OCI-LY3 (cell line): Measurements from ENCODE around the gene GRIN2A.

Source experiments
- H2AFZ ChIP-seq: fragments of 200-600, 300-600 bp; shearing (Covaris generic); 2 replicates; pipeline ENCODE4 v1.6.0; 2014; ENCODE audit warnings: antibody characterized with exemption, low read depth, low read length
- H3K27ac ChIP-seq: fragments of 200-600, 300-600 bp; sonication (generic); 2 replicates; pipeline ENCODE4 v1.5.1; 2014; ENCODE audit warnings: mild to moderate bottlenecking, low read length, moderate library complexity, mixed read lengths
- H3K27me3 ChIP-seq: fragments of 200-600, 300-600 bp; sonication (generic); 2 replicates; pipeline ENCODE4 v1.6.1; 2014; ENCODE audit warnings: low read depth, low read length, mixed read lengths
- H3K36me3 ChIP-seq: fragments of 200-600, 300-600 bp; sonication (generic); replicated peaks from 2 replicates; pipeline ENCODE3; 2014; ENCODE audit warnings: low read depth, low read length, mixed read lengths
- H3K4me1 ChIP-seq: fragments of 300-600, 200-600 bp; sonication (generic); 2 replicates; pipeline ENCODE4 v1.6.1; 2014; ENCODE audit warnings: low read length, mixed read lengths
- H3K4me2 ChIP-seq: fragments of 200-600, 300-600 bp; sonication (generic); 2 replicates; pipeline ENCODE4 v1.6.1; 2014; ENCODE audit warnings: low read length, mixed read lengths
- H3K4me3 ChIP-seq: fragments of 300-600, 200-600 bp; sonication (generic); 2 replicates; pipeline ENCODE4 v1.5.1; 2014; ENCODE audit warnings: antibody characterized with exemption, mild to moderate bottlenecking, low read length, moderate library complexity
- H3K79me2 ChIP-seq: fragments of 300-600, 200-600 bp; shearing (Covaris generic); 2 replicates; pipeline ENCODE4 v1.6.1; 2014; ENCODE audit warnings: mild to moderate bottlenecking, low read length, mixed read lengths
- H3K9ac ChIP-seq: fragments of 300-600, 200-600 bp; shearing (Covaris generic); 2 replicates; pipeline ENCODE4 v1.6.0; 2014; ENCODE audit warnings: mild to moderate bottlenecking, low read length, moderate library complexity
- H3K9me3 ChIP-seq: fragments of 200-600, 300-600 bp; shearing (Covaris generic); 2 replicates; pipeline ENCODE4 v1.6.1; 2014; ENCODE audit warnings: low read length, mixed read lengths; ENCODE audit not compliant: insufficient read depth
- H4K20me1 ChIP-seq: fragments of 200-600, 300-600 bp; sonication (generic); 2 replicates; pipeline ENCODE4 v1.6.1; 2016; ENCODE audit warnings: low read length, mixed read lengths; ENCODE audit not compliant: insufficient read depth
- CTCF ChIP-seq: fragments of 200-600, 300-600 bp; sonication (generic); IDR thresholded peaks from 2 replicates; pipeline ENCODE4 v1.5.1; 2014; ENCODE audit warnings: antibody characterized with exemption, low read length, low read depth
- EZH2phosphoT487 ChIP-seq: fragments of 200-600 bp; shearing (Covaris generic); IDR thresholded peaks from 2 replicates; pipeline ENCODE4 v1.6.1; 2018; ENCODE audit warnings: antibody characterized with exemption, mixed run types, low read depth

The GRIN2A gene

GRCh38 chr16:10020866-10021265, 161.4 kb downstream of the GRIN2A start:
- Histone ChIP-seq H3K27ac (no peak overlapping the region), H3K4me2 (no peak overlapping the region), H3K9me3 (no peaks in the 10 kb centered on the region), H3K9ac (no peak overlapping the region), H3K4me3 (no peak overlapping the region), H3K36me3 (no peaks in the 10 kb centered on the region), H3K79me2 (no peaks in the 10 kb centered on the region), H4K20me1 (no peaks in the 10 kb centered on the region), H3K27me3 (peaks cover 22% of the 10 kb centered on the region; the same call in 1 of the 2 replicates), H3K4me1 (no peaks in the 10 kb centered on the region), H2AFZ (no peak overlapping the region)
- TF ChIP-seq EZH2phosphoT487 (no peak), CTCF (no peak)

- Histone ChIP-seq H3K36me3 (no peaks in the 10 kb centered on the region), H3K4me3 (no peak overlapping the region), H2AFZ (no peak overlapping the region), H3K4me1 (no peaks in the 10 kb centered on the region), H3K9me3 (no peaks in the 10 kb centered on the region), H3K27me3 (peaks cover 20% of the 10 kb centered on the region; the same call in 1 of the 2 replicates), H3K27ac (no peak overlapping the region), H3K9ac (no peak overlapping the region), H3K4me2 (no peak overlapping the region), H3K79me2 (no peaks in the 10 kb centered on the region), H4K20me1 (no peaks in the 10 kb centered on the region)
- TF ChIP-seq CTCF (no peak), EZH2phosphoT487 (no peak)
Measured at GRCh38 chr16:10016752-10017151, 165.5 kb downstream of the GRIN2A start.

- Histone ChIP-seq H3K79me2 (no peaks in the 10 kb centered on the region), H3K36me3 (no peaks in the 10 kb centered on the region), H2AFZ (no peak overlapping the region), H3K4me1 (no peaks in the 10 kb centered on the region), H3K27me3 (peaks cover 10% of the 10 kb centered on the region), H4K20me1 (no peaks in the 10 kb centered on the region), H3K27ac (no peak overlapping the region), H3K9ac (no peak overlapping the region), H3K4me2 (no peak overlapping the region), H3K4me3 (no peak overlapping the region), H3K9me3 (no peaks in the 10 kb centered on the region)
- TF ChIP-seq EZH2phosphoT487, result no peak
- TF ChIP-seq CTCF, result no peak
Measured at GRCh38 chr16:10015397-10015796, 166.8 kb downstream of the GRIN2A start.

- H3K4me1 ChIP-seq, result no peaks in the 10 kb centered on the region
- H4K20me1 ChIP-seq, result no peaks in the 10 kb centered on the region
- H2AFZ ChIP-seq, result no peak overlapping the region
- no peak overlapping the region for H3K9ac ChIP-seq
- H3K4me3 ChIP-seq, result no peak overlapping the region
- H3K9me3 ChIP-seq, result no peaks in the 10 kb centered on the region
- no peaks in the 10 kb centered on the region for H3K36me3 ChIP-seq
- H3K27me3 ChIP-seq, result peaks cover 6% of the 10 kb centered on the region
- no peaks in the 10 kb centered on the region for H3K79me2 ChIP-seq
- no peak overlapping the region for H3K4me2 ChIP-seq
- H3K27ac ChIP-seq, result no peak overlapping the region
- TF ChIP-seq CTCF, result no peak
- TF ChIP-seq EZH2phosphoT487, result no peak
Measured at GRCh38 chr16:10013774-10014173, 168.5 kb downstream of the GRIN2A start.
